OCI-LY3 (cell line): ENCODE results near the gene RSAD1.

ENCODE experiments used
- EZH2phosphoT487 ChIP-seq: fragments of 200-600 bp; shearing (Covaris generic); IDR thresholded peaks from 2 replicates; pipeline ENCODE4 v1.6.1; 2018; ENCODE audit warnings: antibody characterized with exemption, mixed run types, low read depth
- TF ChIP-seq, protein P1 (sequence below): fragments of 200-600, 300-600 bp; sonication (generic); IDR thresholded peaks from 2 replicates; pipeline ENCODE4 v1.5.1; 2014; ENCODE audit warnings: antibody characterized with exemption, low read length, low read depth

DNA sequence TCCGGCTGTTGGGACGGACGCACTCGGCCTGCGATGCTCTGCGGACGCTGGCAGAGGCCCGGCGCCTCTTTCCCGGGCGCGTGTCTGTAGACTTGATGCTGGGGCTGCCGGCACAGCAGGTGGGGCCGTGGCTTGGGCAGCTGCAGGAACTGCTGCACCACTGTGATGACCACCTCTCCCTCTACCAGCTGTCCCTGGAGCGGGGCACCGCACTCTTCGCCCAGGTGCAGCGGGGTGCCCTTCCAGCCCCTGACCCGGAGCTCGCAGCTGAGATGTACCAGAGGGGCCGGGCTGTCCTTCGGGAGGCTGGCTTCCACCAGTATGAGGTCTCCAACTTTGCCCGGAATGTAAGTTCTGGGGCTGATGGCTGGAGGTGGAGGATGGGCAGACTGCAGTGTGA lies 3.5 kb downstream of the RSAD1 start:
- TF ChIP-seq, protein P1, sequence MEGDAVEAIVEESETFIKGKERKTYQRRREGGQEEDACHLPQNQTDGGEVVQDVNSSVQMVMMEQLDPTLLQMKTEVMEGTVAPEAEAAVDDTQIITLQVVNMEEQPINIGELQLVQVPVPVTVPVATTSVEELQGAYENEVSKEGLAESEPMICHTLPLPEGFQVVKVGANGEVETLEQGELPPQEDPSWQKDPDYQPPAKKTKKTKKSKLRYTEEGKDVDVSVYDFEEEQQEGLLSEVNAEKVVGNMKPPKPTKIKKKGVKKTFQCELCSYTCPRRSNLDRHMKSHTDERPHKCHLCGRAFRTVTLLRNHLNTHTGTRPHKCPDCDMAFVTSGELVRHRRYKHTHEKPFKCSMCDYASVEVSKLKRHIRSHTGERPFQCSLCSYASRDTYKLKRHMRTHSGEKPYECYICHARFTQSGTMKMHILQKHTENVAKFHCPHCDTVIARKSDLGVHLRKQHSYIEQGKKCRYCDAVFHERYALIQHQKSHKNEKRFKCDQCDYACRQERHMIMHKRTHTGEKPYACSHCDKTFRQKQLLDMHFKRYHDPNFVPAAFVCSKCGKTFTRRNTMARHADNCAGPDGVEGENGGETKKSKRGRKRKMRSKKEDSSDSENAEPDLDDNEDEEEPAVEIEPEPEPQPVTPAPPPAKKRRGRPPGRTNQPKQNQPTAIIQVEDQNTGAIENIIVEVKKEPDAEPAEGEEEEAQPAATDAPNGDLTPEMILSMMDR = no peak
- TF ChIP-seq EZH2phosphoT487 = no peak
